Measurements from ENCODE around the gene RSBN1.

The RSBN1 gene

GRCh38 chr1:113805256-113805531 is 7.1 kb downstream of the RSBN1 start (continued):
- no peak for TF ChIP-seq ZNF560 (tag by site-specific recombination; IDR thresholded peaks at IDR 0.05; ENCODE audit: borderline replicate concordance)

- Histone ChIP-seq H3K9me3 (ENCODE audit: control insufficient read depth, insufficient read depth, low read depth, low read length) (no peaks in the 10 kb centered on the region), H3K27ac (ENCODE audit: extremely low read depth, low read depth, low read length) (no peak overlapping the region), H3K4me3 (ENCODE audit: low read depth, low read length) (no peak overlapping the region), H3K4me1 (ENCODE audit: control insufficient read depth, insufficient read depth, low read length) (peaks cover 12% of the 10 kb centered on the region), H3K36me3 (ENCODE audit: control insufficient read depth in 2 of 2, insufficient read depth in 1 of 2, low read length in 2 of 2) (peaks cover 0 to 5% of the 10 kb centered on the region in 2 experiments; a peak in 1 of 3 replicates)
- ChIA-PET POLR2A (interaction anchor here (0.6 to 1.1 kb wide), 4 partner anchors 45 to 865 kb away, joined by 3 to 8 read pairs (median 3); partner anchors contain the start of gene DENND2C), CTCF (interaction anchor here (0.5 to 1.0 kb wide), 2 partner anchors 12 to 85 kb away, joined by 3 to 4 read pairs; no protein-coding TSS in a partner anchor)
- TF ChIP-seq, protein P1, sequence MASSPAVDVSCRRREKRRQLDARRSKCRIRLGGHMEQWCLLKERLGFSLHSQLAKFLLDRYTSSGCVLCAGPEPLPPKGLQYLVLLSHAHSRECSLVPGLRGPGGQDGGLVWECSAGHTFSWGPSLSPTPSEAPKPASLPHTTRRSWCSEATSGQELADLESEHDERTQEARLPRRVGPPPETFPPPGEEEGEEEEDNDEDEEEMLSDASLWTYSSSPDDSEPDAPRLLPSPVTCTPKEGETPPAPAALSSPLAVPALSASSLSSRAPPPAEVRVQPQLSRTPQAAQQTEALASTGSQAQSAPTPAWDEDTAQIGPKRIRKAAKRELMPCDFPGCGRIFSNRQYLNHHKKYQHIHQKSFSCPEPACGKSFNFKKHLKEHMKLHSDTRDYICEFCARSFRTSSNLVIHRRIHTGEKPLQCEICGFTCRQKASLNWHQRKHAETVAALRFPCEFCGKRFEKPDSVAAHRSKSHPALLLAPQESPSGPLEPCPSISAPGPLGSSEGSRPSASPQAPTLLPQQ (tag by site-specific recombination; IDR thresholded peaks at IDR 0.05), result 0 out of 2 replicates have a peak, but pooled peaks have one; percentile 10
- TF ChIP-seq ZSCAN30 (tag by site-specific recombination; IDR thresholded peaks at IDR 0.05) (no peak), PRDM6 (tag by site-specific recombination; IDR thresholded peaks at IDR 0.05) (0 out of 2 replicates have a peak, but pooled peaks have one; percentile 16), ZNF510 (tag by site-specific recombination; IDR thresholded peaks at IDR 0.05; ENCODE audit: insufficient replicate concordance) (no peak), ZNF324 (tag by site-specific recombination; IDR thresholded peaks at IDR 0.05) (peak; percentile 68; the same call in 1 of the 2 replicates), ZNF24 (tag by site-specific recombination; IDR thresholded peaks at IDR 0.05) (peak; percentile 59; the same call in 1 of the 2 replicates), ZNF843 (tag by site-specific recombination; IDR thresholded peaks at IDR 0.05) (0 out of 2 replicates have a peak, but pooled peaks have one; percentile 19), ZBTB17 (tag by site-specific recombination; IDR thresholded peaks at IDR 0.05) (peak; percentile 40; the same call in 1 of the 2 replicates), ZNF133 (tag by site-specific recombination; IDR thresholded peaks at IDR 0.05) (no peak), ZNF830 (tag by site-specific recombination; IDR thresholded peaks at IDR 0.05; ENCODE audit: low read depth) (no peak), SCRT2 (tag by site-specific recombination; IDR thresholded peaks at IDR 0.05) (peak; percentile 29; the same call in 1 of the 2 replicates), ZNF184 (tag by site-specific recombination; IDR thresholded peaks at IDR 0.05) (no peak), ZNF555 (tag by site-specific recombination; conservative IDR thresholded peaks at IDR 0.05) (no peak), SP7 (tag by site-specific recombination; IDR thresholded peaks at IDR 0.05) (peak; percentile 49), ZNF596 (tag by site-specific recombination; IDR thresholded peaks at IDR 0.05) (no peak), ZSCAN23 (tag by site-specific recombination; IDR thresholded peaks at IDR 0.05) (no peak), YY1 (tag by site-specific recombination; IDR thresholded peaks at IDR 0.05) (no peak), ZNF169 (tag by site-specific recombination; IDR thresholded peaks at IDR 0.05) (no peak), SP3 (tag by site-specific recombination; IDR thresholded peaks at IDR 0.05) (no peak), GLI2 (tag by site-specific recombination; IDR thresholded peaks at IDR 0.05; ENCODE audit: borderline replicate concordance, low read depth) (no peak), ZEB2 (tag by site-specific recombination; IDR thresholded peaks at IDR 0.05) (peak; percentile 76), KLF1 (tag by site-specific recombination; IDR thresholded peaks at IDR 0.05) (no peak), ZNF362 (tag by site-specific recombination; IDR thresholded peaks at IDR 0.05) (peak; percentile 84; the same call in 1 of the 2 replicates), ZNF629 (tag by site-specific recombination; IDR thresholded peaks at IDR 0.05) (peak; percentile 78), ZNF791 (tag by site-specific recombination; IDR thresholded peaks at IDR 0.05) (no peak), WT1 (tag by site-specific recombination; IDR thresholded peaks at IDR 0.05) (no peak)
- TF ChIP-seq, protein P2, sequence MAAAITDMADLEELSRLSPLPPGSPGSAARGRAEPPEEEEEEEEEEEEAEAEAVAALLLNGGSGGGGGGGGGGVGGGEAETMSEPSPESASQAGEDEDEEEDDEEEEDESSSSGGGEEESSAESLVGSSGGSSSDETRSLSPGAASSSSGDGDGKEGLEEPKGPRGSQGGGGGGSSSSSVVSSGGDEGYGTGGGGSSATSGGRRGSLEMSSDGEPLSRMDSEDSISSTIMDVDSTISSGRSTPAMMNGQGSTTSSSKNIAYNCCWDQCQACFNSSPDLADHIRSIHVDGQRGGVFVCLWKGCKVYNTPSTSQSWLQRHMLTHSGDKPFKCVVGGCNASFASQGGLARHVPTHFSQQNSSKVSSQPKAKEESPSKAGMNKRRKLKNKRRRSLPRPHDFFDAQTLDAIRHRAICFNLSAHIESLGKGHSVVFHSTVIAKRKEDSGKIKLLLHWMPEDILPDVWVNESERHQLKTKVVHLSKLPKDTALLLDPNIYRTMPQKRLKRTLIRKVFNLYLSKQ (tag by site-specific recombination; IDR thresholded peaks at IDR 0.05; ENCODE audit: borderline replicate concordance), result no peak
- TF ChIP-seq, protein P3, sequence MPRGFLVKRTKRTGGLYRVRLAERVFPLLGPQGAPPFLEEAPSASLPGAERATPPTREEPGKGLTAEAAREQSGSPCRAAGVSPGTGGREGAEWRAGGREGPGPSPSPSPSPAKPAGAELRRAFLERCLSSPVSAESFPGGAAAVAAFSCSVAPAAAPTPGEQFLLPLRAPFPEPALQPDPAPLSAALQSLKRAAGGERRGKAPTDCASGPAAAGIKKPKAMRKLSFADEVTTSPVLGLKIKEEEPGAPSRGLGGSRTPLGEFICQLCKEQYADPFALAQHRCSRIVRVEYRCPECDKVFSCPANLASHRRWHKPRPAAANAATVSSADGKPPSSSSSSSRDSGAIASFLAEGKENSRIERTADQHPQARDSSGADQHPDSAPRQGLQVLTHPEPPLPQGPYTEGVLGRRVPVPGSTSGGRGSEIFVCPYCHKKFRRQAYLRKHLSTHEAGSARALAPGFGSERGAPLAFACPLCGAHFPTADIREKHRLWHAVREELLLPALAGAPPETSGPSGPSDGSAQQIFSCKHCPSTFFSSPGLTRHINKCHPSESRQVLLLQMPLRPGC (tag by site-specific recombination; IDR thresholded peaks at IDR 0.05), result no peak
These were observed 7.6 kb downstream of the RSBN1 start for GRCh38 chr1:113804421-113805255.

Data from HEK293 (cell line).